Large intestine (tissue), 3 donors: ENCODE measurements around the gene TNFAIP8. TPM values are rescaled to one million over a fixed set of nuclear protein-coding genes. Genes with fewer than 3 reads are reported as not detected.

Source experiments
- DNase-seq, 2 donors: peaks; one replicate each; pipeline versions ENCODE4 v3.0.0 to v3.0.0-alpha.2; 2013
- H3K27ac ChIP-seq: one replicate; pipeline ENCODE4 v1.5.1; 2013; ENCODE audit warnings: low read length
- H3K27me3 ChIP-seq: 2 replicates; pipeline ENCODE4 v1.6.1; 2013; ENCODE audit warnings: low read length; ENCODE audit not compliant: control insufficient read depth, insufficient read depth
- H3K36me3 ChIP-seq: 2 replicates; pipeline ENCODE4 v1.6.1; 2013; ENCODE audit warnings: low read length; ENCODE audit not compliant: control insufficient read depth, insufficient read depth
- H3K4me1 ChIP-seq: one replicate; pipeline ENCODE4 v1.6.1; 2013; ENCODE audit warnings: low read length; ENCODE audit not compliant: control insufficient read depth, insufficient read depth
- H3K4me3 ChIP-seq: one replicate; pipeline ENCODE4 v1.5.1; 2013; ENCODE audit warnings: low read length
- H3K9me3 ChIP-seq: one replicate; pipeline ENCODE4 v1.6.1; 2013; ENCODE audit warnings: mild to moderate bottlenecking, low read depth, low read length, moderate library complexity; ENCODE audit not compliant: control insufficient read depth
- WGBS: methylation state at CpG from one replicate; pipeline ENCODE4 v1.1.5; 2013; ENCODE audit warnings: low lambda C conversion rate; ENCODE audit not compliant: insufficient coverage; 5-methylcytosine and 5-hydroxymethylcytosine counted together
- polyA plus RNA-seq: library from polyadenylated mRNA; unstranded; fragments of 120-200 nt; gene quantifications from one replicate; pipeline ENCODE4 v1.2.1, GENCODE V29; 2013

The TNFAIP8 gene
- polyA plus RNA-seq, 1 donor: 17.1 TPM

- Histone ChIP-seq H3K27me3 (no peaks in the 10 kb centered on the region), H3K36me3 (no peaks in the 10 kb centered on the region), H3K27ac (no peak overlapping the region), H3K9me3 (no peaks in the 10 kb centered on the region), H3K4me1 (no peaks in the 10 kb centered on the region), H3K4me3 (no peak overlapping the region)
- WGBS: 79% methylated on average over 2 of the region's 3 CpGs
- no peak for DNase-seq
These were observed 18.8 kb upstream of the TNFAIP8 start for GRCh38 chr5:119336845-119337580.

GRCh38 chr5:119338326-119338946 is 17.4 kb upstream of the TNFAIP8 start:
- Histone ChIP-seq H3K4me3 (no peak overlapping the region), H3K9me3 (no peaks in the 10 kb centered on the region), H3K36me3 (no peaks in the 10 kb centered on the region), H3K27ac (no peak overlapping the region), H3K27me3 (no peaks in the 10 kb centered on the region), H3K4me1 (no peaks in the 10 kb centered on the region)
- DNase-seq: no peak
- WGBS: no CpG with 5 or more reads among the region's 4 CpGs

GRCh38 chr5:119339344-119339743 is 16.5 kb upstream of the TNFAIP8 start:
- no peak for DNase-seq
- H3K9me3 ChIP-seq: no peaks in the 10 kb centered on the region
- H3K4me3 ChIP-seq: no peak overlapping the region
- H3K27me3 ChIP-seq: no peaks in the 10 kb centered on the region
- no peaks in the 10 kb centered on the region for H3K4me1 ChIP-seq
- H3K27ac ChIP-seq: no peak overlapping the region
- H3K36me3 ChIP-seq: no peaks in the 10 kb centered on the region
- WGBS: 100% methylated on average over 1 of the region's 2 CpGs

DNA sequence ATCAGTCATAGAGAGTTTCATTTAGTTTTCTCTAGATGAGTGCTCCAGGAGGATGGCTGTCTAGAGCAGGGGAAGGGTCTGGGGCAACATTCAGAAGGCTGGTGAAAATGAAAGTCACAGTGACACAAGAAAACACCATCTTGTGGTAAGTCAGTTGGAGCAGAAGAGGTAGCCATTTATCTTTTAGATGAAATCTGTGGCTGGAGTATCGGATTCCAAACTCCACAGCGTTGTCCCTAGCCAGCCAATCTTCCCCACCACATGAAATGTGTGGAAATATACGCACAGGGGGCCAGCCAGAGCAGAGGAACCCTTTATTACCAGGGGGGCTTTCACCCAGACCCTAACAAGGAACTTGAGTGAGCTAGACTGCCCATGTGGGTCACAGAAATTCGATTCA is 15.9 kb upstream of the TNFAIP8 start:
- no peaks in the 10 kb centered on the region for H3K36me3 ChIP-seq
- no peaks in the 10 kb centered on the region for H3K27me3 ChIP-seq
- no peak overlapping the region for H3K4me3 ChIP-seq
- DNase-seq: no peak
- H3K9me3 ChIP-seq: no peaks in the 10 kb centered on the region
- no peak overlapping the region for H3K27ac ChIP-seq
- WGBS: no CpG with 5 or more reads among the region's 4 CpGs
- no peaks in the 10 kb centered on the region for H3K4me1 ChIP-seq

GRCh38 chr5:119340597-119341218 is 15.1 kb upstream of the TNFAIP8 start:
- 100% methylated on average over 1 of the region's 11 CpGs for WGBS
- DNase-seq: no peak
- Histone ChIP-seq H3K27me3 (no peaks in the 10 kb centered on the region), H3K4me3 (no peak overlapping the region), H3K9me3 (no peaks in the 10 kb centered on the region), H3K4me1 (no peaks in the 10 kb centered on the region), H3K27ac (no peak overlapping the region), H3K36me3 (no peaks in the 10 kb centered on the region)

GRCh38 chr5:119341452-119342349 is 14.1 kb upstream of the TNFAIP8 start:
- Histone ChIP-seq H3K36me3 (no peaks in the 10 kb centered on the region), H3K4me3 (no peak overlapping the region), H3K9me3 (no peaks in the 10 kb centered on the region), H3K4me1 (no peaks in the 10 kb centered on the region), H3K27ac (no peak overlapping the region), H3K27me3 (no peaks in the 10 kb centered on the region)
- DNase-seq: no peak
- WGBS: 100% methylated on average over 1 of the region's 6 CpGs

GRCh38 chr5:119342406-119342805 is 13.4 kb upstream of the TNFAIP8 start:
- DNase-seq: no peak
- Histone ChIP-seq H3K36me3 (no peaks in the 10 kb centered on the region), H3K27ac (no peak overlapping the region), H3K4me3 (no peak overlapping the region), H3K27me3 (no peaks in the 10 kb centered on the region), H3K9me3 (no peaks in the 10 kb centered on the region), H3K4me1 (no peaks in the 10 kb centered on the region)
- no CpG with 5 or more reads among the region's 1 CpG for WGBS

- Histone ChIP-seq H3K27me3 (no peaks in the 10 kb centered on the region), H3K36me3 (no peaks in the 10 kb centered on the region), H3K4me3 (no peak overlapping the region), H3K4me1 (no peaks in the 10 kb centered on the region), H3K9me3 (no peaks in the 10 kb centered on the region), H3K27ac (no peak overlapping the region)
- no peak for DNase-seq
- WGBS: no CpG with 5 or more reads among the region's 6 CpGs
These were observed 12.8 kb upstream of the TNFAIP8 start for GRCh38 chr5:119343052-119343451.

DNA sequence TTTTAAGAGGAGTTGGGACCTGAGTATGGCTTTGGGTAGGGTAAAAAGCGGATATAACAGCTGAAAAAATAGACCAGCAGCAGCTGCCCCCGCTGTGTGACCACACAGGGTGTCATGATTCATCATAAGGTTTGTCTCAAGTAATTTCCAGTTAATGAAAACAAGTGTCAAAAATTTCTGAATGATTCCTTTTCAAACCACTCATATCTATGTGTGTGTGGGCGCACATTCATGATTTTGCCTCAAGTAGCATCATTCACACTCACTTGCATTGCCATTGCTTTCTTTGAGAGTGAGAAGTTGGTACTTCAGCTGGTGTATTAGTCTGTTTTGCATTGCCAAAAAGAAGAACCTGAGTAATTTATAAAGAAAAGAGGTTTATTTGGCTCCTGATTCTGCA is 12.1 kb upstream of the TNFAIP8 start:
- Histone ChIP-seq H3K27ac (no peak overlapping the region), H3K27me3 (no peaks in the 10 kb centered on the region), H3K4me1 (no peaks in the 10 kb centered on the region), H3K4me3 (no peak overlapping the region), H3K36me3 (no peaks in the 10 kb centered on the region), H3K9me3 (no peaks in the 10 kb centered on the region)
- no CpG with 5 or more reads among the region's 3 CpGs for WGBS
- no peak for DNase-seq

DNA sequence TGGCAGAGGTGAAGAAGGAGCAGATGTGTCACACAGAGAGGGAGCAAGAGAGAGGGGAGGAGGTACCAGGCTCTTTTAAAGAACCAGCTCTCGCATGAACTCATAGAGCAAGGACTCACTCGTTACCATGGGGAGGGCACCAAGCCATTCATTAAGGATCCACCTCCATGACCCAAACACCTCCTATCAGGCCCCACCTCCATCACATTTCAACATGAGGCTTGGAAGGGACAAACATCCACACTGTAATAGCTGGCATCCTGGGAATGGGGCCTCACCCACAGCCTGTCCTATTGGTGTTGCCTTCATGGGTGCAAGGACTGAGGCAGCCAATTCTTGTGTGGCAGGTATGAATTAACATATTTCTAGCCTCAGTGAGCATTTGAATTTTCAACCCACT is 11.6 kb upstream of the TNFAIP8 start:
- Histone ChIP-seq H3K27me3 (no peaks in the 10 kb centered on the region), H3K9me3 (no peaks in the 10 kb centered on the region), H3K4me3 (no peak overlapping the region), H3K27ac (no peak overlapping the region), H3K4me1 (no peaks in the 10 kb centered on the region), H3K36me3 (no peaks in the 10 kb centered on the region)
- no CpG with 5 or more reads among the region's 2 CpGs for WGBS
- DNase-seq: no peak
